ENCODE measurements around the gene TPRA1.
"Not testable (repeated sequence)": the region's sequence is repeated elsewhere in the genome, so short reads cannot be mapped to it uniquely, and the experiment has no call there.

DNA sequence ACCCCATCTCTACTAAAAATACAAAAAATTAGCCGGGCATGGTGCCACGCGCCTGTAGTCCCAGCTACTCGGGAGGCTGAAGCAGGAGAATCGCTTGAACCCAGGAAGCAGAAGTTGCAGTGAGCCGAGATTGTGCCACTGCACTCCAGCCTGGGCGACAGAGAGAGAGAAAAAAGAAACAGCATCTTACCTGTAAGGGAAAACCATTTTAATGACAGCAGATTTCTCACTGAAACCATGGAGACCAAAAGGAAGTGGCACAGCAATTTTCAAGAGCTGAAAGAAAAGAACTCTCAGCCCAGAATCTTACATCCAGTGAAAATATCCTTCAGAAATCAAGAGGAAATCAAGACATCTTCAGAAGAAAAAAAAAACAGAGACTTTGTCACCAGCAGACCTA is 59.7 kb downstream of the TPRA1 start:
- TF ChIP-seq, protein P1, sequence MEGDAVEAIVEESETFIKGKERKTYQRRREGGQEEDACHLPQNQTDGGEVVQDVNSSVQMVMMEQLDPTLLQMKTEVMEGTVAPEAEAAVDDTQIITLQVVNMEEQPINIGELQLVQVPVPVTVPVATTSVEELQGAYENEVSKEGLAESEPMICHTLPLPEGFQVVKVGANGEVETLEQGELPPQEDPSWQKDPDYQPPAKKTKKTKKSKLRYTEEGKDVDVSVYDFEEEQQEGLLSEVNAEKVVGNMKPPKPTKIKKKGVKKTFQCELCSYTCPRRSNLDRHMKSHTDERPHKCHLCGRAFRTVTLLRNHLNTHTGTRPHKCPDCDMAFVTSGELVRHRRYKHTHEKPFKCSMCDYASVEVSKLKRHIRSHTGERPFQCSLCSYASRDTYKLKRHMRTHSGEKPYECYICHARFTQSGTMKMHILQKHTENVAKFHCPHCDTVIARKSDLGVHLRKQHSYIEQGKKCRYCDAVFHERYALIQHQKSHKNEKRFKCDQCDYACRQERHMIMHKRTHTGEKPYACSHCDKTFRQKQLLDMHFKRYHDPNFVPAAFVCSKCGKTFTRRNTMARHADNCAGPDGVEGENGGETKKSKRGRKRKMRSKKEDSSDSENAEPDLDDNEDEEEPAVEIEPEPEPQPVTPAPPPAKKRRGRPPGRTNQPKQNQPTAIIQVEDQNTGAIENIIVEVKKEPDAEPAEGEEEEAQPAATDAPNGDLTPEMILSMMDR (IDR thresholded peaks at IDR 0.05), result not testable (repeated sequence)
- not testable (repeated sequence) for TF ChIP-seq POLR2A (IDR thresholded peaks at IDR 0.05)

Measured in thyroid gland (tissue), 4 donors.